GM18511 (cell line): ENCODE measurements around the gene INSIG1.

Source experiments
- ATAC-seq: cut with Tn5 transposase; IDR thresholded peaks from one replicate; pipeline ENCODE4 v1.9.1; 2021; ENCODE audit warnings: mild to moderate bottlenecking, moderate library complexity; ENCODE audit not compliant: unreplicated experiment

INSIG1 gene

DNA sequence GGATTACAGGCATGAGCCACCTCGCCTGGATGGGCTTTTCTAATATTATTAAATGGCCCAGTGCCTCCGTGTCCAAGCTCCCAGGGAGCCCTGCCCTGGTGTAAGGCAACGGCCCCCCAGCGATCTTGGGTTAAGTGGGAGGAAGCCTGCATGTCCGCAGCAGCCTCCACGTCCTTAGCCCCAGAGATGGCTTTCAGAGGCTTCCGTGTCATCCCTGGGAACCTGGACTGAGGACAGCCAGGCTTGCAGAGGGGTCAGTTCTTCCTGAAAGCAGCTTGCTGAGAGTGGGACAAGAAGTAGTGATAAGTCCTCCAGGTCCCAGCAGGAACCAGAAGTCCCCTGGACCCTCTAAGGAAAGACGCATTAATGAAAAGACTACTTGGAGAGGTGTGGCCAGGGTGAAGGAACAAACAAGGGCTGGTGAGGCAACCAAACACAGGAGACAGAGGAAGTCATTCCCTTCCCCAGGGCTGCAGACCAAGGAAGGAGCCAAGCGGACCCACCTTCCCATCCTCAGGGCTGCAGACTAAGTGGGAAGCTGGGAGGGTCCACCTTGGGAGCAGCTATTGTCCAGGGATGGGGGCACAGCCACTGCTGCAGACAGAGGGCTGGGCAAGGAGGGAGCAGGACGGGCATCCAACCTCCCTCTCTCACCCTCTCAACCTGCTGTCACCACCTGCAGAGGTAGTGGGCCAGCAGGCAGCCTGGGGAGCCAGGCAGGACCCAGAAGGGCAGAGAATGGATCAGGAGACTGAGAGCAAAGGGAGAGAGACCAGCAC, 13.0 kb upstream of the INSIG1 start:
- no peak for ATAC-seq

GRCh38 chr7:155285423-155285822, 12.3 kb upstream of the INSIG1 start:
- no peak for ATAC-seq

- ATAC-seq = no peak
Measured at GRCh38 chr7:155285833-155286232, 11.8 kb upstream of the INSIG1 start.

GRCh38 chr7:155286686-155287085, 11.0 kb upstream of the INSIG1 start:
- no peak for ATAC-seq

- ATAC-seq = no peak
Measured at GRCh38 chr7:155287284-155287935, 10.3 kb upstream of the INSIG1 start.

- no peak for ATAC-seq
Measured at GRCh38 chr7:155288055-155288454, 9.6 kb upstream of the INSIG1 start.

GRCh38 chr7:155289107-155289506, 8.6 kb upstream of the INSIG1 start:
- ATAC-seq = no peak

- ATAC-seq = no peak
Measured at GRCh38 chr7:155289949-155290501, 7.7 kb upstream of the INSIG1 start.

DNA sequence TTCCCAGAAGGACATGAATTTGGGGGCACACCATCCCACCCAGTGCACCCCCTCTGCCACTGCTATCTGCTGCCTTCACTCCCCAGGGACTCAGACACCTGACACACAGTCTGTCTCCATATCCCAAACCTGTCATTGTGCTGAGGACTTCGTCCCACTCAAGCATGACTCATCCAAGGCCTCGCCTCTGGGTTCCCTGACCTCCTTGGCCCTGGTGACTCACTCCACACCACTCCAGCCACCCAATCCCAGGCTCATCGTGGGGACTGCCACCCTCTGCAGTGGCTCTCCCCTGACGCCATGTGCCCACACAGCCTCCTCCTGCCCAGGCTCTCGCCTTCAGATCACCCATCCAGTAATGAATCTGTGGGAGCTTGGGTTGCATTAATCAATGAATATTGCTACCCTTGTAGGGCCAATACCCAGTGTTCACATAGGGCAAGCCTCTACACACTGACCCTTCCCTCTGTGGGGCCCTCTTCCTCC, 6.6 kb upstream of the INSIG1 start:
- ATAC-seq = no peak

DNA sequence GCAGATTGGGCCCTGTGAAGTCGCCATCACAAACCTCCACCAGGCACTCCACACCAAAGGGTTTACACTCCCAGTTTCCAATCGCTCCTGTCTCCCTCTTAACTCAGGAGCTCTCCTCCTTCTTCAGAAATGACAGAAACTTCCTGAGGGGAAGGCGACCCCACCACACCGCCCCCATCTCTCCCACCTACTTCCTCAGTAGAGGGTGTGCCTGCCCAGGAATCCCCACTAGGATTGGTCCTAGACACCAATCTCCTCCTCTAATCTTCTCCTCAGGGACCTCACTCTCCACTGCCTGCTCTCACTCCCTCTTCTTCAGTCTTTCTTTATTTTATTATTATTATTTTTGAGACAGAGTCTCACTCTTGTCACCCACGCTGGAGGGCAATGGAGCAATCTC, 5.9 kb upstream of the INSIG1 start:
- ATAC-seq = no peak

DNA sequence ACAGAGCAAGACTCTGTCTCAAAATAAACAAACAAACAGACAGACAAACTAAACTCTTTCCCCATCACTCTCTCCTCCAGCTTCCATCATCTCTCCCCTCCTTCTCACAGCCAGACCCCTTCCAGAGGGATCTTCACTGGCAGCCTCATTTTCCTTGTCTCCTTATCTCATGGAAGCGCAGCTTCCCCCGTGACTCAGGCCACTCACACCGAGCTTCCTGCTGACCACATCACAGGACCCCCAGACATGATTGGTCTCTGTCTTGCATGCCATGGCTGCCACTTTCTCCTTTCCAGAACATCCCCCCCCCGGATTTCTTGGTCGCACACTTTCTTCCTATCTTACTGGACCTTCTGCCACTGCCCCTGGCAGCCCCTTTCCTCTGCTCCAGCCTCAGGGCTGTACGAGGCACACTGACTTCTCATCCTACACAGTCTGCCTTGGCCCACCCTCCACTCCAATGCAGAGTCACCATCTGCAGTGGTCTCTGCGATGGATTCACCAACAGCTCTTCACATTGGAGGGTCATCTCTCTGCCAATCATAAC, 4.9 kb upstream of the INSIG1 start:
- no peak for ATAC-seq

GRCh38 chr7:155293721-155294510, 3.8 kb upstream of the INSIG1 start:
- ATAC-seq = no peak

DNA sequence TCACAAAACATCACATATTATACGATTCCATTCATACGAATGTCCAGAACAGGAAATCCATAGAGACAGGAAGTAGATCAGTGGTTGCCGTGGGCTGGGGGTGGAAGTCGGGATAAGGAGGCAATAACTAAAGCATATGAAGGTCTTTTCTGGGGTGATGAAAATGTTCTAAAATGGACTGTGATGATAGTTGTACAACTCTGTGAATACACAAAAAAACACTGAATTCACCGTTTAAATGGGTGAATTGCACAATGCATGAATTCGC, 3.2 kb upstream of the INSIG1 start:
- ATAC-seq = no peak

DNA sequence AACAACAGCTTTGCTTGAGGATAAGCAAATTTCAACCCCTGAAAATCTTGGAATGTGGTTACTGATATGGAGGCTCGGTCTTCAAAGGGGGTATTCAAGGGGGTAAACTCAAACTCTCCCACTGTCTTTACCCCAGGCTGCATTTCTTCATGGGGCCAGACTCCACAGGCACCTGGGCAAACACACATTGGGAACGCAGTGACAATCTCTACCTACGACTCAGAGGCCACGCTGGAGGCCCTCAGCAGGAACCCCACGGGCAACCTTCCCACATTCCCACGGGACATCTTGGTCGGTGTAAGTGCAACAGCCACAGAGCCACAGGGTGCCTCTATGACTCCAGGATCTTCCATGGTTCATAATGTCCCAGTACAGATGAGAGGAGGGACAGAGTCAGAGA, 2.2 kb upstream of the INSIG1 start:
- no peak for ATAC-seq

- ATAC-seq = no peak
Measured at GRCh38 chr7:155296006-155296787, 1.5 kb upstream of the INSIG1 start.

- peak; percentile 27 for ATAC-seq
Measured at GRCh38 chr7:155296788-155297516, 726 bp upstream of the INSIG1 start.

DNA sequence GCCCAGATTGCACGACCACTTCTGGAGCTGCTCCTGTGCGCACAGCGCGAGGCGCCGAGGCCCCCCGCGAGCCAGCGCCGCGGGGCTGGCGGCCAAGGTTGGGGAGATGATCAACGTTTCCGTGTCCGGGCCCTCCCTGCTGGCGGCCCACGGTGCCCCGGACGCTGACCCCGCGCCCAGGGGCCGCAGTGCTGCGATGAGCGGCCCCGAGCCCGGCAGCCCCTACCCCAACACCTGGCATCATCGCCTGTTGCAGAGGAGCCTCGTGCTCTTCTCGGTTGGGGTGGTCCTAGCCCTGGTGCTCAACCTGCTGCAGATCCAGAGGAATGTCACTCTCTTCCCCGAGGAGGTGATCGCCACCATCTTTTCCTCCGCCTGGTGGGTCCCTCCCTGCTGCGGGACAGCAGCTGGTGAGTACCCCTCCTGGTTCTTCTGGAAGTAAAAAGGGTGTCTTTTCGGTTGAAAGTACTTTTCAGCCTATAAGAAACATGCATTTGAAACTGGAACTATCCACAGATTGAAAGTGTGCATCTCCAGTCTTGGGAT, 683 bp downstream of the INSIG1 start:
- ATAC-seq = peak; percentile 3

DNA sequence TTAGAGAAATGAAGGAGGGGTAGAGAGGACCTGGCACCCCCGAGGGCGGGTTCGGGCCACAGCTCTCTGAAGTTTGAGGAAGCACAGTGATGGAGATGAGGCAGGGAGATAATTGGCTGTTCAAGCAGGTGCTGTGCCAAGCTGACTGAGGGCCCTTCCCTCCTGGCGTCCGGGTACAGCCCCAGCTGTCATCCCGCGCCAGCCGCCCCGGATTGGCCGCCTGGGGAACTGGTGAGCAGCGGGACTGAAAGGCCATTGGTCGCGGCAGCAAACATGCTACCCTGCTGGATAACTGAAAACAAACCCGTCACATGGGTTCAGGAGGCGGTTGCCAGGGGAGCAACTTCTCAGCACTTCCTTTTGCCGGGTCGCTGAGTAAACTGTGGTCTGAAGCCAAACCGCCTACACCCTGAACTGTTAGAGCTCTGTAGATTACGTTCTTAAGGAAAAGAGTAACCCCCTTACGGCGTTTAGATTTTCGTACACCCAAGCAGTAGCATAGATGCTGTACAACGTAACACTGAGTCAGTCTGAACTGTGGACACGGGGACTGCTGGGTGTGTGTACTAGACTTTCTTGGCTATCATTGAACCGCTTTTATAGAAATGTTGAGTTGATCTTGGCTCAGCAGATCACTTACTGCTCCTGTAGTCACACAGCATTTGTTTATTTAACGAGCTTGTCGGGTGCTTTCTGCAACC, 1.3 kb downstream of the INSIG1 start:
- peak; percentile 73 for ATAC-seq
